ENCODE results near the gene LEMD1. TPM values are rescaled to one million over a fixed set of nuclear protein-coding genes. Genes with fewer than 3 reads are reported as not detected.
A peak's percentile ranks its signal among the peaks of the same experiment; 100 is the strongest.
"Not testable (repeated sequence)": the region's sequence is repeated elsewhere in the genome, so short reads cannot be mapped to it uniquely, and the experiment has no call there.

LEMD1 gene
- total RNA-seq, 2 donors from 2014 or later = 0.68 to 22.0 TPM

GRCh38 chr1:205435578-205436573, 14.0 kb upstream of the LEMD1 start:
- Histone ChIP-seq H3K9me3 (no peaks in the 10 kb centered on the region), H3K4me1 (replicated peaks) (no peaks in the 10 kb centered on the region), H3K27ac (no peak overlapping the region), H3K27me3 (replicated peaks; ENCODE audit: insufficient read depth) (no peaks in the 10 kb centered on the region), H3K4me3 (no peak overlapping the region), H3K36me3 (no peaks in the 10 kb centered on the region)
- DNase-seq (ENCODE audit: low spot score) = no peak
- intact Hi-C loops (cut with DNase I) = no loop called here
- 68% methylated on average over 11 of the region's 11 CpGs for WGBS
- no peak for TF ChIP-seq POLR2AphosphoS5 (IDR thresholded peaks at IDR 0.05)
- no peak for TF ChIP-seq CTCF (IDR thresholded peaks at IDR 0.05)
- TF ChIP-seq POLR2A (IDR thresholded peaks at IDR 0.05) = no peak

GRCh38 chr1:205434738-205435137, 12.9 kb upstream of the LEMD1 start:
- intact Hi-C loops (cut with DNase I) = no loop called here
- DNase-seq (ENCODE audit: low spot score) = no peak
- Histone ChIP-seq H3K27me3 (replicated peaks; ENCODE audit: insufficient read depth) (no peaks in the 10 kb centered on the region), H3K27ac (no peak overlapping the region), H3K9me3 (no peaks in the 10 kb centered on the region), H3K36me3 (no peaks in the 10 kb centered on the region), H3K4me3 (no peak overlapping the region), H3K4me1 (replicated peaks) (no peaks in the 10 kb centered on the region)
- 40% methylated on average over 6 of the region's 6 CpGs for WGBS
- TF ChIP-seq POLR2A (IDR thresholded peaks at IDR 0.05) = no peak
- TF ChIP-seq CTCF (IDR thresholded peaks at IDR 0.05) = no peak
- TF ChIP-seq POLR2AphosphoS5 (IDR thresholded peaks at IDR 0.05) = no peak

DNA sequence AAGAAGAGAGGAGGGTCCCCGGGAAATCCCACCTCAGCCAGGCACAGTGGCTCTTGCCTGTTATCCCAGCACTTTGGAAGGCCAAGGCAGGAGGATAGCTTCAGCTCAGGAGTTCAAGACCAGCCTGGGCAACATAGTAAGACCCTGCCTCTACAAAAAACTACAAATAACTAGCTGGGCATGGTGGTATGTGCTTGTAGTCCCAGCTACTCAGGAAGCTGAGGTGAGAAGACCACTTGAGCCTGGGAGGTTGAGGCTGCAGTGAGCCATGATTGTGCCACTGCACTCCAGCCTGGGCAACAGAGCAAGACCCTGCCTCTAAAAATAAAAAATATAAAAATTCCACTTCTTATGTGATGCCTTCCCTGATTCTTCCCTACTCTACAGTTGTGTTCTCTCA, 10.8 kb upstream of the LEMD1 start:
- 95% methylated on average over 1 of the region's 1 CpG for WGBS
- H3K36me3 ChIP-seq; H3K4me1 ChIP-seq (replicated peaks); intact Hi-C loops (cut with DNase I); H3K4me3 ChIP-seq; H3K27ac ChIP-seq; DNase-seq (ENCODE audit: low spot score); H3K27me3 ChIP-seq (replicated peaks; ENCODE audit: insufficient read depth); H3K9me3 ChIP-seq: not testable (repeated sequence)

- no peak for DNase-seq (ENCODE audit: low spot score)
- TF ChIP-seq POLR2AphosphoS5 (IDR thresholded peaks at IDR 0.05) = no peak
- no peak for TF ChIP-seq POLR2A (IDR thresholded peaks at IDR 0.05)
- TF ChIP-seq CTCF (IDR thresholded peaks at IDR 0.05) = no peak
- H3K27ac ChIP-seq = no peak overlapping the region
- intact Hi-C loops (cut with DNase I) = no loop called here
- H3K36me3 ChIP-seq = no peaks in the 10 kb centered on the region
- WGBS = 56% methylated on average over 2 of the region's 2 CpGs
- H3K4me1 ChIP-seq (replicated peaks) = no peaks in the 10 kb centered on the region
- H3K9me3 ChIP-seq = no peaks in the 10 kb centered on the region
- no peak overlapping the region for H3K4me3 ChIP-seq
- H3K27me3 ChIP-seq (replicated peaks; ENCODE audit: insufficient read depth) = no peaks in the 10 kb centered on the region
These were observed 10.3 kb upstream of the LEMD1 start for GRCh38 chr1:205432116-205432515.

GRCh38 chr1:205430696-205431305, 8.9 kb upstream of the LEMD1 start:
- H3K36me3 ChIP-seq = no peaks in the 10 kb centered on the region
- peak overlapping the region; percentile 27 to 29 for H3K4me3 ChIP-seq
- no peak overlapping the region for H3K27ac ChIP-seq
- H3K27me3 ChIP-seq (replicated peaks; ENCODE audit: insufficient read depth) = no peaks in the 10 kb centered on the region
- peak; percentile 30 for DNase-seq (ENCODE audit: low spot score)
- intact Hi-C loops (cut with DNase I) = no loop called here
- no peaks in the 10 kb centered on the region for H3K9me3 ChIP-seq
- no peaks in the 10 kb centered on the region for H3K4me1 ChIP-seq (replicated peaks)
- WGBS = 6% methylated on average over 32 of the region's 32 CpGs
- peak; percentile 31 to 80 (median 70) for TF ChIP-seq CTCF (IDR thresholded peaks at IDR 0.05)
- TF ChIP-seq POLR2A (IDR thresholded peaks at IDR 0.05) = no peak

Data from prostate gland (tissue), 2 donors.